ENCODE data around the gene DCDC2. TPM values are rescaled to one million over a fixed set of nuclear protein-coding genes. Genes with fewer than 3 reads are reported as not detected.

The DCDC2 gene
- total RNA-seq, 1 donor from 2014 or later: 0.30 TPM

GRCh38 chr6:24228681-24229255 lies 129.1 kb downstream of the DCDC2 start:
- no peaks in the 10 kb centered on the region for H3K36me3 Mint-ChIP-seq (ENCODE audit: low read depth)
- H3K4me1 Mint-ChIP-seq (ENCODE audit: low read depth): no peaks in the 10 kb centered on the region
- H3K27ac Mint-ChIP-seq (ENCODE audit: unreplicated experiment): no peak overlapping the region
- H3K27me3 Mint-ChIP-seq (ENCODE audit: low read depth): no peaks in the 10 kb centered on the region
- no peaks in the 10 kb centered on the region for H3K9me3 Mint-ChIP-seq (ENCODE audit: low read depth)
- H3K4me3 Mint-ChIP-seq (ENCODE audit: unreplicated experiment): no peak overlapping the region
- no peak for TF ChIP-seq CTCF (IDR thresholded peaks at IDR 0.05)
- no peak for DNase-seq (ENCODE audit: low spot score)

GRCh38 chr6:24228123-24228522 lies 129.7 kb downstream of the DCDC2 start:
- DNase-seq (ENCODE audit: low spot score): no peak
- Mint-ChIP-seq H3K36me3 (ENCODE audit: low read depth) (no peaks in the 10 kb centered on the region), H3K4me1 (ENCODE audit: low read depth) (peaks cover 6% of the 10 kb centered on the region), H3K27ac (ENCODE audit: unreplicated experiment) (no peak overlapping the region), H3K9me3 (ENCODE audit: low read depth) (no peaks in the 10 kb centered on the region), H3K27me3 (ENCODE audit: low read depth) (no peaks in the 10 kb centered on the region), H3K4me3 (ENCODE audit: unreplicated experiment) (no peak overlapping the region)
- TF ChIP-seq CTCF (IDR thresholded peaks at IDR 0.05): no peak

- Mint-ChIP-seq H3K9me3 (ENCODE audit: low read depth) (no peaks in the 10 kb centered on the region), H3K27ac (ENCODE audit: unreplicated experiment) (no peak overlapping the region), H3K4me3 (ENCODE audit: unreplicated experiment) (no peak overlapping the region), H3K4me1 (ENCODE audit: low read depth) (peaks cover 9% of the 10 kb centered on the region), H3K36me3 (ENCODE audit: low read depth) (no peaks in the 10 kb centered on the region), H3K27me3 (ENCODE audit: low read depth) (no peaks in the 10 kb centered on the region)
- no peak for TF ChIP-seq CTCF (IDR thresholded peaks at IDR 0.05)
- no peak for DNase-seq (ENCODE audit: low spot score)
Measured at GRCh38 chr6:24227556-24227955, 130.3 kb downstream of the DCDC2 start.

GRCh38 chr6:24226541-24226940 lies 131.3 kb downstream of the DCDC2 start:
- DNase-seq (ENCODE audit: low spot score): no peak
- Mint-ChIP-seq H3K27me3 (ENCODE audit: low read depth) (no peaks in the 10 kb centered on the region), H3K4me1 (ENCODE audit: low read depth) (peaks cover 9% of the 10 kb centered on the region), H3K4me3 (ENCODE audit: unreplicated experiment) (no peak overlapping the region), H3K27ac (ENCODE audit: unreplicated experiment) (no peak overlapping the region), H3K36me3 (ENCODE audit: low read depth) (no peaks in the 10 kb centered on the region), H3K9me3 (ENCODE audit: low read depth) (no peaks in the 10 kb centered on the region)
- TF ChIP-seq CTCF (IDR thresholded peaks at IDR 0.05): no peak

- Mint-ChIP-seq H3K4me3 (ENCODE audit: unreplicated experiment) (no peak overlapping the region), H3K36me3 (ENCODE audit: low read depth) (peaks cover 2% of the 10 kb centered on the region), H3K27ac (ENCODE audit: unreplicated experiment) (no peak overlapping the region), H3K27me3 (ENCODE audit: low read depth) (no peaks in the 10 kb centered on the region), H3K4me1 (ENCODE audit: low read depth) (peaks cover 9% of the 10 kb centered on the region), H3K9me3 (ENCODE audit: low read depth) (no peaks in the 10 kb centered on the region)
- TF ChIP-seq CTCF (IDR thresholded peaks at IDR 0.05): no peak
- DNase-seq (ENCODE audit: low spot score): no peak
Measured at GRCh38 chr6:24225838-24226237, 132.0 kb downstream of the DCDC2 start.

All from chondrocyte (in vitro differentiated cells).